HG02840 (cell line): ENCODE measurements around the gene DOCK2.

Experiments used
- ATAC-seq: cut with Tn5 transposase; IDR thresholded peaks from one replicate; pipeline ENCODE4 v1.9.1; 2021; ENCODE audit warnings: mild to moderate bottlenecking, moderate library complexity, moderate number of reproducible peaks; ENCODE audit not compliant: unreplicated experiment, low FRiP score

Gene DOCK2

GRCh38 chr5:169842699-169843098 lies 205.6 kb downstream of the DOCK2 start:
- ATAC-seq = no peak

GRCh38 chr5:169847519-169847918 lies 210.4 kb downstream of the DOCK2 start:
- ATAC-seq = no peak

- no peak for ATAC-seq
Observed at GRCh38 chr5:169848271-169848670, 211.2 kb downstream of the DOCK2 start.

GRCh38 chr5:169848792-169849191 lies 211.7 kb downstream of the DOCK2 start:
- no peak for ATAC-seq

- ATAC-seq = no peak
Observed at GRCh38 chr5:169850409-169850808, 213.3 kb downstream of the DOCK2 start.

- no peak for ATAC-seq
Observed at GRCh38 chr5:169851321-169851850, 214.3 kb downstream of the DOCK2 start.

GRCh38 chr5:169856571-169856970 lies 219.5 kb downstream of the DOCK2 start:
- no peak for ATAC-seq

- ATAC-seq = no peak
Observed at GRCh38 chr5:169860585-169860984, 223.5 kb downstream of the DOCK2 start.

- ATAC-seq = no peak
Observed at GRCh38 chr5:169861433-169861832, 224.4 kb downstream of the DOCK2 start.

- no peak for ATAC-seq
Observed at GRCh38 chr5:169861934-169862333, 224.9 kb downstream of the DOCK2 start.

- ATAC-seq = no peak
Observed at GRCh38 chr5:169862391-169862811, 225.3 kb downstream of the DOCK2 start.

- no peak for ATAC-seq
Observed at GRCh38 chr5:169864483-169864882, 227.4 kb downstream of the DOCK2 start.

GRCh38 chr5:169867347-169867746 lies 230.3 kb downstream of the DOCK2 start:
- ATAC-seq = no peak

GRCh38 chr5:169869066-169869465 lies 232.0 kb downstream of the DOCK2 start:
- no peak for ATAC-seq

GRCh38 chr5:169870211-169870610 lies 233.1 kb downstream of the DOCK2 start:
- ATAC-seq = no peak

- ATAC-seq = no peak
Observed at GRCh38 chr5:169871826-169872490, 234.9 kb downstream of the DOCK2 start.

- ATAC-seq = no peak
Observed at GRCh38 chr5:169873642-169874041, 236.6 kb downstream of the DOCK2 start.

- ATAC-seq = no peak
Observed at GRCh38 chr5:169874621-169875020, 237.5 kb downstream of the DOCK2 start.

- ATAC-seq = no peak
Observed at GRCh38 chr5:169875091-169875728, 238.1 kb downstream of the DOCK2 start.

GRCh38 chr5:169875731-169876130 lies 238.7 kb downstream of the DOCK2 start:
- ATAC-seq = no peak

- no peak for ATAC-seq
Observed at GRCh38 chr5:169876386-169876785, 239.3 kb downstream of the DOCK2 start.
